Progenitor cell of endocrine pancreas (in vitro differentiated cells): Measurements from ENCODE around the gene CCNT2. TPM values are rescaled to one million over a fixed set of nuclear protein-coding genes. Genes with fewer than 3 reads are reported as not detected.
"Not testable (repeated sequence)": the region's sequence is repeated elsewhere in the genome, so short reads cannot be mapped to it uniquely, and the experiment has no call there.

ENCODE experiments used
- DNase-seq: peaks from one replicate; pipeline ENCODE4 v3.0.0; 2021; ENCODE audit warnings: low spot score; ENCODE audit not compliant: unreplicated experiment
- H3K27ac Mint-ChIP-seq: 2 replicates; pipeline ENCODE4 v1.8.0; 2021; ENCODE audit warnings: mild to moderate bottlenecking, moderate library complexity, mixed read lengths
- H3K27me3 Mint-ChIP-seq: 2 replicates; pipeline ENCODE4 v1.8.0; 2021; ENCODE audit warnings: mixed read lengths
- H3K36me3 Mint-ChIP-seq: 2 replicates; pipeline ENCODE4 v1.8.0; 2022; ENCODE audit warnings: mixed read lengths; ENCODE audit not compliant: insufficient read depth
- H3K4me1 Mint-ChIP-seq: 2 replicates; pipeline ENCODE4 v1.8.0; 2021; ENCODE audit warnings: low read depth, mixed read lengths
- H3K4me3 Mint-ChIP-seq: 2 replicates; pipeline ENCODE4 v1.8.0; 2021; ENCODE audit warnings: low read depth, mild to moderate bottlenecking, moderate library complexity, mixed read lengths
- H3K9me3 Mint-ChIP-seq: 2 replicates; pipeline ENCODE4 v1.8.0; 2021; ENCODE audit warnings: low read depth, mixed read lengths
- total RNA-seq: library from RNA; stranded (reverse); gene quantifications from 2 replicates; pipeline ENCODE4 v1.2.1, GENCODE V29; 2021
- TF ChIP-seq, protein P1 (sequence below): fragments of 200-600 bp; sonication (generic); IDR thresholded peaks from one replicate; pipeline ENCODE4 v1.5.0; 2021; ENCODE audit warnings: antibody characterized with exemption, mild to moderate bottlenecking; ENCODE audit not compliant: unreplicated experiment

CCNT2 gene
- total RNA-seq, 1 donor from 2014 or later: 74.8 TPM

GRCh38 chr2:134976074-134976702, 57.6 kb downstream of the CCNT2 start:
- Mint-ChIP-seq H3K27me3 (no peaks in the 10 kb centered on the region), H3K27ac (no peak overlapping the region), H3K4me3 (no peak overlapping the region), H3K4me1 (no peaks in the 10 kb centered on the region), H3K9me3 (peaks cover 27% of the 10 kb centered on the region), H3K36me3 (peaks cover 6% of the 10 kb centered on the region)
- DNase-seq: no peak
- TF ChIP-seq, protein P1, sequence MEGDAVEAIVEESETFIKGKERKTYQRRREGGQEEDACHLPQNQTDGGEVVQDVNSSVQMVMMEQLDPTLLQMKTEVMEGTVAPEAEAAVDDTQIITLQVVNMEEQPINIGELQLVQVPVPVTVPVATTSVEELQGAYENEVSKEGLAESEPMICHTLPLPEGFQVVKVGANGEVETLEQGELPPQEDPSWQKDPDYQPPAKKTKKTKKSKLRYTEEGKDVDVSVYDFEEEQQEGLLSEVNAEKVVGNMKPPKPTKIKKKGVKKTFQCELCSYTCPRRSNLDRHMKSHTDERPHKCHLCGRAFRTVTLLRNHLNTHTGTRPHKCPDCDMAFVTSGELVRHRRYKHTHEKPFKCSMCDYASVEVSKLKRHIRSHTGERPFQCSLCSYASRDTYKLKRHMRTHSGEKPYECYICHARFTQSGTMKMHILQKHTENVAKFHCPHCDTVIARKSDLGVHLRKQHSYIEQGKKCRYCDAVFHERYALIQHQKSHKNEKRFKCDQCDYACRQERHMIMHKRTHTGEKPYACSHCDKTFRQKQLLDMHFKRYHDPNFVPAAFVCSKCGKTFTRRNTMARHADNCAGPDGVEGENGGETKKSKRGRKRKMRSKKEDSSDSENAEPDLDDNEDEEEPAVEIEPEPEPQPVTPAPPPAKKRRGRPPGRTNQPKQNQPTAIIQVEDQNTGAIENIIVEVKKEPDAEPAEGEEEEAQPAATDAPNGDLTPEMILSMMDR: no peak

- H3K27ac Mint-ChIP-seq, H3K36me3 Mint-ChIP-seq, H3K4me1 Mint-ChIP-seq, H3K4me3 Mint-ChIP-seq, DNase-seq, H3K27me3 Mint-ChIP-seq: not testable (repeated sequence)
- peaks cover 21% of the 10 kb centered on the region for H3K9me3 Mint-ChIP-seq
Measured at GRCh38 chr2:134977104-134977503, 58.5 kb downstream of the CCNT2 start.

DNA sequence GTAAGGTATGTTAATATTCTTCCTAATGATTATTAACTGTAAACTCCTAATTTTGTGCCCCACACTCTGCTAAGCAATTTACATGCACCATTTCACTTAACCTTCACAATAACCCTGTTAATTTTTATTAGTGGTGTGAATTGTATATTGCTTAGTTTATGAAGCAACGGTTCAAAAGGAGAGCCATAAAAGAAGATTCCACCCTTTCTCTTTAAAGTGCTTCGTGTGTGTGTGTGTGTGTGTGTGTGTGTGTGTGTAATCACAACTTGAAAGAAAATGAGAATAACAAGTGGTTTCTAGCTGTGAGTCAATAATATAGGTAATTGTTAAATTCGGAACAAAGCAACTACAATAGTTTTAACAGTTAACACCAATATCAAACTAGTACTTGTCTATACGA, 60.6 kb downstream of the CCNT2 start:
- Mint-ChIP-seq H3K27ac (no peak overlapping the region), H3K9me3 (peaks cover 7% of the 10 kb centered on the region), H3K27me3 (no peaks in the 10 kb centered on the region), H3K4me3 (no peak overlapping the region), H3K4me1 (no peaks in the 10 kb centered on the region), H3K36me3 (peaks cover 4% of the 10 kb centered on the region)
- TF ChIP-seq, protein P1: no peak
- DNase-seq: no peak

- Mint-ChIP-seq H3K4me3 (no peak overlapping the region), H3K4me1 (no peaks in the 10 kb centered on the region), H3K27me3 (no peaks in the 10 kb centered on the region), H3K9me3 (no peaks in the 10 kb centered on the region), H3K27ac (no peak overlapping the region), H3K36me3 (no peaks in the 10 kb centered on the region)
- DNase-seq: no peak
- TF ChIP-seq, protein P1: no peak
Measured at GRCh38 chr2:134980639-134981038, 62.0 kb downstream of the CCNT2 start.

GRCh38 chr2:134982603-134983002, 64.0 kb downstream of the CCNT2 start:
- no peaks in the 10 kb centered on the region for H3K36me3 Mint-ChIP-seq
- no peaks in the 10 kb centered on the region for H3K9me3 Mint-ChIP-seq
- no peaks in the 10 kb centered on the region for H3K4me1 Mint-ChIP-seq
- TF ChIP-seq, protein P1: no peak
- peaks cover 7% of the 10 kb centered on the region for H3K27me3 Mint-ChIP-seq
- H3K27ac Mint-ChIP-seq: no peak overlapping the region
- no peak overlapping the region for H3K4me3 Mint-ChIP-seq
- no peak for DNase-seq

- Mint-ChIP-seq H3K9me3 (no peaks in the 10 kb centered on the region), H3K27ac (no peak overlapping the region), H3K36me3 (no peaks in the 10 kb centered on the region), H3K4me1 (no peaks in the 10 kb centered on the region), H3K4me3 (no peak overlapping the region), H3K27me3 (peaks cover 12% of the 10 kb centered on the region)
- DNase-seq: no peak
- TF ChIP-seq, protein P1: no peak
Measured at GRCh38 chr2:134985061-134985460, 66.4 kb downstream of the CCNT2 start.
